ENCODE data around the gene KRT73.

KRT73 gene

DNA sequence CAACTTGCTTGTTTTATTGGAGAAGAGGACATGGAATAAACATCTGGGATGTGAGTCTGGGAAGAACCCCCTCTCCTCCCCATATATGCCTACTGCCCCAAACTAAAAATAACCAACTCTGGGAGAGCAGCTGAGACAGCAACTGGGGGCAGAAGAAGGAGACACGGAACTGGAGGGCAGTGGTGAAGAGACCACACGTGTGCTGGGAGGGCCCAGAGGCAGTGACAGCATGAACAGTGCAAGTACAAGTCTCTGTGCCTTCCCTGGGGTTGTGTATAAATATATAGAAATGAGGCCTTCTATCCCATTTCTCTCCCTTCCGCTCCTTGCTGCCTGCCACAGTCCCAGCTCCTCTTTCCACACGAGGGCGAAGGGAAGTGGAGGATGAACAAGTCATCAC lies 4.0 kb upstream of the KRT73 start:
- FAIRE-seq (no peak), DNase-seq (ENCODE audit: low spot score) (no peak)

GRCh38 chr12:52618866-52619265 lies 507 bp upstream of the KRT73 start:
- no peak for DNase-seq (ENCODE audit: low spot score)
- no peak for FAIRE-seq

GRCh38 chr12:52617403-52617785 lies 965 bp downstream of the KRT73 start:
- FAIRE-seq (no peak), DNase-seq (ENCODE audit: low spot score) (no peak)

- FAIRE-seq = no peak
- no peak for DNase-seq (ENCODE audit: low spot score)
These were observed 1.5 kb downstream of the KRT73 start for GRCh38 chr12:52616680-52617402.

DNA sequence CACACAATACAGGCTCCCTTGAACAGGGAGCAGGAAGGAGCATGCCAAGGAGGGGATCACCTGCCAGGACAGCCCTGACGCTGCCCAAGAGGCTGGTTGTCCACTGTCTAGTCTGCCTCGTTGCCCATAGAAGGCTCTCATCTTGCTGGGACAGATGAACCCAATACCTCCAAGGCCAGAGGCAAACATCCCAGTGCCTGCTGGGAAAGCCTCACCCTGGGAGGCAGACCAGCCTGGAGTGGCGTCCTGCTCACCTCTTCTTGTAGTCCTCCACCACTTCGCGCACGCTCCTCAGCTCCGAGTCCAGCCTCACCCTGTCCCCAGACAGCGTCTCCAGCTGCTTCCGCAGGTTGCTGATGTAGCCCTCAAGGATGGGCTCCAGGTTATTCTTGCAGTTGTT lies 2.4 kb downstream of the KRT73 start:
- DNase-seq (ENCODE audit: low spot score) (no peak), FAIRE-seq (no peak)

DNA sequence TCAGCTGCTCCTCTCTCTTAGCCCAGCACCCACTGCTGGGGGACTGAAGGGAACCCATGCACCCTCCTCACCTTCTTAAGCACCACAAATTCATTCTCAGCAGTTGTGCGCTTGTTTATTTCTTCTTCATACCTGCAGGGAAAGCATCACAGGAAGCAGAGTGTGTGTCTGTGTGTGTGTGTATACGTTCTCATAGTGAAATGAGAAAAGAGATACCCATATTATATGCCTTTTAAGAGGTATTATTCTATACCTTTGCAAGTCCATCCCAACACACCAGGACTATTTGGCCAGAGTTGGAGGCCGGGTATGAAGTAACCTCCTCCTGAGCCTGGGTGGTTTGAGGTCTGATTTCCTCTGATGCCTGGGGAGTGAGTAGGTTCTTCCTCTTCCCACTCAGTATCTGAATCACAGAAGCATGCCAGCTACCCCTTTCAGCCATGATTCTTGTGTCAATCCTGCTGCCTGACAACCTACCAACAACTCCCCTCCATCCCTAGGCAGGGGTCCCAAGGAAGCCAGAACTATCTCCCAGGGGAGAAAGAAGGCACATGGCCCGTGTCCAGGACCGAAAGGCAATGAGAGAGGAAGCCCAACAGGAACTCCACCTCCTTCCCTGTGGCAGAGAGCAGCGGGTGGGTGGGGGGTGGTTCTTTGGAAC lies 3.0 kb downstream of the KRT73 start:
- FAIRE-seq = no peak
- no peak for DNase-seq (ENCODE audit: low spot score)

- DNase-seq (ENCODE audit: low spot score) (no peak), FAIRE-seq (no peak)
These were observed 3.8 kb downstream of the KRT73 start for GRCh38 chr12:52614381-52615207.

DNA sequence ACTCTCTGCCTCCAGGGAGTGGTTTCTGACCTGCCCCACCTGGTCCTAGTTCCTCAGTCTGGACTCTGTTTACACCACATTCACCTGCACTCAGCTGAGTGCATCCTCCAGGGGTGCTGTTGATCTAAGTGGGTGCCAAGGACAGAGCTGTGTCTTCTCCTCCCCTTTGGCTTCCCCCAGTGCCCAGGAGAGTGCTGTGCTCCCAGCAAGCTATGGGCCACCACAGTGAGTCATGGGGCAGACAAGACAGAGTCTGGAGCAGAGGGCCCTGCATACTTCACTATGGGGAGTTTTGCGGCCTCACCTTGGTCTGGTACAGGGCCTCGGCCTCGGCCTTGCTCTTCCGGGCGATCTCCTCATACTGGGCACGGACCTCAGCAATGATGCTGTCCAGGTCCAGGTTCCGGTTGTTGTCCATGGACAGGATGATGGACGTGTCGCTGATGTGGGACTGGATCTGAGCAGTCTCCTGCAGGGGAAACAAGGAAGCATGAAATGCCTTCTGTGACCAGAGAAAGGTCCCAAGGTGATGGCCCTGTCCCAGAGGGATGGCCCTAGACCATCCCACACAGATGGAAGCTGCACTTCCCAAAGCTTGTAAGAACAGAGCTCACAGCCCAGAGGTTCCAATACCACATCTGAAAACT lies 4.9 kb downstream of the KRT73 start:
- FAIRE-seq (no peak), DNase-seq (ENCODE audit: low spot score) (no peak)

- FAIRE-seq = no peak
- no peak for DNase-seq (ENCODE audit: low spot score)
These were observed 5.7 kb downstream of the KRT73 start for GRCh38 chr12:52612431-52613383.

- no peak for DNase-seq (ENCODE audit: low spot score)
- no peak for FAIRE-seq
These were observed 7.3 kb downstream of the KRT73 start for GRCh38 chr12:52611080-52611468.

DNA sequence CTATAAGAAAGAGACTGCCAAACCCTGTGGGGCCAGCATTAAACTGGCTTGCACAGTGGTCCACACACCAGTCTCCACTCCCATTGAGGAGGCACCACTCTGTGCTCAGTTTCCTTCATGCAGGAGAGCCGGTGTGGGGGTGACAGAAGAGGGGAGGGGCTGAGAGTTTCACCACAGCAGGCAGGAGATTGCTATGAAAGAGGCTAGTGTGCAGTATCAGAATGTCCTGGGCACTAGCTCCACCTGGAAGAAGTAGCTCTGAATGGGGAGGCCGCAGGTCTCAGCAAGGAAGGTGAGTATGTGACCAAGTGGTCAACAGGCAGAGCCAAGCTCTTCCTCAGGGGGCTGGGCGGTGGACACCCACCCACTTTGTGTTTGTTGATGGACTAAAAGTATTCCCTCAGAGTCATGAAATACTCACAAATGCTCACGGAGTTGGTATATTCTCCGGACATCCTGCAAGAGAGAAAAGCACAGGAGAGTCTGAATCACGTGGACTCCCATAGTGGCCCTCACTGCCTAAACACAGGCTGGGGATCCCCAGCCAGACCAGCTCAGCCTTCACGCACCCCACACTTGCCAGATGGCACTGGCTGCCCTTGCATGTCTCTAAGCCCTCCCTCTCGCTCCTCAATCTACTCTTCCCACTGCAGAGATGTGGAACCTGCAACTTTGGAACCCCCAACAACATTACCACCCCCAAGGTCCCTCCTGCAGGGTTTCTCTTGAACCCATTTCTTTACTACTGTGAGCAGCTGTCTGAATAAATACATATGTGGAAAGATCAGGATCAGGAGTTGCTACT lies 9.3 kb downstream of the KRT73 start:
- FAIRE-seq = no peak
- no peak for DNase-seq (ENCODE audit: low spot score)

DNA sequence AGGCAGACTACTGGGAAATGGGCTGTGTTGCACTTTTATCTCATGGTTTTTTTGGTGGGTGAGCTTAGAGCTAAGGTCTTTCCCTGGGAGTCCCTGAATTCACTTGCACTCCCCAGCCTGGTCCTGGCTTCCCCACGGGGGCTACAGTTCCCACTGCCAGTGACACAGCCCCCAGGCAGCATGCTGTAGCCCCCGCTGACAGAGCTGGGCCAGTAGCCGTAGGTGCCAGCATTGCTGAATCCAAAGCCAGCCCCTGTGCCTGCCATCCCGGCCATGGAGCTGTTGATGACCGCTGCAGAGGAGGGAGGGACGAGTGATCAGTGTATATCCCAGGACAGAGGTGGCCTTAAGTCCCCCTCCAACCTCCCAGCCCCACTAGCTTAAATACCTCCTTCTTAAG lies 10.2 kb downstream of the KRT73 start:
- DNase-seq (ENCODE audit: low spot score) (no peak), FAIRE-seq (no peak)

GRCh38 chr12:52607314-52607713 lies 11.0 kb downstream of the KRT73 start:
- DNase-seq (ENCODE audit: low spot score) = no peak
- FAIRE-seq = no peak

DNA sequence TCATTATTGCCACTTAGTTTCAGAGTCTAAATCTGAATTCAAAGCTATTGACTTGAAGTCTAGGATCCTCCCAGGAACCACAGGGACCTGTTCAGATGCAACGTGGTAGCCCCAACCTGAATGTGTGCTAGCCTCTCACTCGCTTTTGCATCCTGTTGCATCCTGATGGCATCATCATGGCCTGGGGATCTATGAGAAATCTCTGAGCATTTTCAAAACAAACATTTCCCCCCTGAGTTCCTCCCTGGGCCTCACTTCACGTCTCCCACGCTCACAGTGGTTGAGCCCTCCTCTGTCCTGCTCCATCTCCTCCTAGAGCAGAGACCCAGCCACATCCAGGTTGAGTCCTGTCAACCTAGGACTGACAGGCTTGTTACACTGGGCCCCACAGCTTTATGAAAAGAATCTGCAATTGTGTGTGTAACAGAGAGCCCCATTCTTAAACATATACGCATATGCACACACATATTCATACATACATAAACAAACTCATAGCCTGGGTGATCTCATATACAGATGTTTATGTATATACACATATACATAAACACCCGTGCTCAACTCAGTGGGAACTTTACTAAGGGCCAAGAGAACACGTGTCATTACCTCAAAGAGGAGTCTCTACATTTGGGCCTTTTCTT lies 11.7 kb downstream of the KRT73 start:
- DNase-seq (ENCODE audit: low spot score) (no peak), FAIRE-seq (no peak)

DNA sequence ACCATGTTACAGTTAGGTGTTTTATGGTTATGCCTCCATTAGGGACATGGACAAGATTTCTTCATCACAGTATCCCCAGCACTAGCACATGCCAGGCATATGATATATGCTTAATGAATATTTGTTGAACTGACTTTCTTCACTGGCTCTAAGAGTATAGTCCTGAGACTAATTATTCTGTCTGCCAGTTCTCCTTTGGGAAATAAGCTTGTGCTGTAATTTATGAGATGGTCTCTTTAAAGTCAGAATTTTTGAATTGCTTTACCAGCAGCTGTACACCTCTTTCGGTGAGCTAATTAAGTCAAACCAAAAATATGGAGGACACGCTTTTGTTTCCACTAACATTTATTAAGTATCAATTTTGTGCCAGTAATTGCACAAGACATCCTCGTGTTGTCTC lies 12.3 kb downstream of the KRT73 start:
- DNase-seq (ENCODE audit: low spot score) (no peak), FAIRE-seq (no peak)

GRCh38 chr12:52605542-52605941 lies 12.8 kb downstream of the KRT73 start:
- DNase-seq (ENCODE audit: low spot score) (no peak), FAIRE-seq (no peak)

- no peak for DNase-seq (ENCODE audit: low spot score)
- no peak for FAIRE-seq
These were observed 13.5 kb downstream of the KRT73 start for GRCh38 chr12:52604859-52605258.

- DNase-seq (ENCODE audit: low spot score) (peak; percentile 35), FAIRE-seq (no peak)
These were observed 15.0 kb downstream of the KRT73 start for GRCh38 chr12:52603314-52603713.

GRCh38 chr12:52602552-52602951 lies 15.8 kb downstream of the KRT73 start:
- no peak for DNase-seq (ENCODE audit: low spot score)
- no peak for FAIRE-seq

Data from RCC 7860 (cell line).